ENCODE data around the gene MYO18B. TPM values are rescaled to one million over a fixed set of nuclear protein-coding genes. Genes with fewer than 3 reads are reported as not detected.

Gene MYO18B
- total and polyA plus RNA-seq, 2 of the 4 experiments (the other 2 are of a cell fraction): under 0.01 TPM; not detected in 1

DNA sequence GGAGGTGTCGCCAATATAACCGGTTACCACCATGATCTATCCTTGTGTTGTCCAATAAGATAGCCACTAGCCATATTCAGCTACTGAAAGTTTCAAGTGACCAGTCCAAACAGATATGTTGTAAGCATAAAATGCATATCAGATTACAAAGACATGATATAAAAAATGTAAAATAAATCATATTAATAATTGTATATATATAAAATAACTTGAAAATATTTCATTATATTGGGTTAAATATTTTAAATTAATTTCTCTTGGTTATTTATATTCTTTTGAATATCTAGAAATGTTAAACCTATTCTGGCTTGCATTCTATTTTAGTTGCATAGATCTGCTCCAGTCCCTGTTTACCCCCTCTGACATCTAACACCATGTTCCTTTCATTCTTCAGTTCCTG is 305.5 kb downstream of the MYO18B start:
- POLR2A ChIA-PET (ENCODE audit: unreplicated experiment): no interaction called here

More for the DNA sequence above, 305.5 kb downstream of the MYO18B start:
- Histone ChIP-seq H3K4me1 (ENCODE audit: control insufficient read depth, insufficient read depth, low read length) (no peaks in the 10 kb centered on the region), H2AFZ (replicated peaks; ENCODE audit: low read length, poor library complexity) (no peak overlapping the region), H3K14ac (replicated peaks; ENCODE audit: low read depth, low read length) (no peak overlapping the region), H2AK5ac (ENCODE audit: low read depth, low read length) (no peak overlapping the region), H4K20me1 (ENCODE audit: insufficient read depth, low read length) (no peaks in the 10 kb centered on the region), H3K27ac (ENCODE audit: insufficient read depth, low read length) (no peak overlapping the region), H3K23ac (ENCODE audit: low read depth, low read length) (no peak overlapping the region), H2BK15ac (ENCODE audit: low read depth, low read length) (no peak overlapping the region), H3K9ac (ENCODE audit: low read depth, low read length) (no peak overlapping the region), H3K9me1 (ENCODE audit: insufficient read depth, low read length) (no peaks in the 10 kb centered on the region), H2BK5ac (ENCODE audit: low read depth, low read length, poor library complexity, severe bottlenecking) (no peak overlapping the region), H3K36me3 (ENCODE audit: control insufficient read depth, insufficient read depth, low read length) (no peaks in the 10 kb centered on the region), H3K4me2 (ENCODE audit: low read depth, low read length) (no peak overlapping the region), H2BK120ac (ENCODE audit: low read depth, low read length) (no peak overlapping the region), H2BK20ac (ENCODE audit: low read depth, low read length) (no peak overlapping the region), H3K9me3 (ENCODE audit: control insufficient read depth, insufficient read depth, low read length) (peaks cover 10% of the 10 kb centered on the region), H2AK9ac (replicated peaks; ENCODE audit: low read depth, low read length, poor library complexity) (no peak overlapping the region), H3K27me3 (ENCODE audit: control insufficient read depth, insufficient read depth, low read length) (no peaks in the 10 kb centered on the region), H3K4ac (ENCODE audit: low read depth, low read length) (no peak overlapping the region), H3K79me1 (ENCODE audit: low read depth in 1 of 2, low read length in 2 of 2) (no peaks in the 10 kb centered on the region), H3K18ac (ENCODE audit: low read depth, low read length) (no peak overlapping the region), H3K56ac (ENCODE audit: extremely low read depth, insufficient read depth, low read length) (no peak overlapping the region), H4K5ac (ENCODE audit: low read depth, low read length) (no peak overlapping the region), H4K91ac (ENCODE audit: insufficient read depth, low read depth, low read length) (no peak overlapping the region), H4K8ac (ENCODE audit: low read depth in 2 of 2, low read length in 2 of 2) (no peak overlapping the region), H3K4me3 (ENCODE audit: insufficient read depth, low read depth, low read length) (no peak overlapping the region)
- intact Hi-C loops (cut with micrococcal nuclease) (no loop called here), in situ Hi-C loops (cut with MboI; ENCODE audit: low sequenced_read_pairs) (no loop called here), dilution Hi-C loops (cut with HindIII; ENCODE audit: low sequenced_read_pairs, unreplicated experiment) (no loop called here)
- TF ChIP-seq RAD21 (IDR thresholded peaks at IDR 0.05; ENCODE audit: low read length) (no peak), MAZ (IDR thresholded peaks at IDR 0.05; ENCODE audit: borderline replicate concordance, low read depth, low read length) (no peak), FOS (IDR thresholded peaks at IDR 0.05; ENCODE audit: low read depth, low read length) (no peak), RFX5 (IDR thresholded peaks at IDR 0.05; ENCODE audit: low read depth, low read length) (no peak), SMC3 (IDR thresholded peaks at IDR 0.05; ENCODE audit: low read depth, low read length) (no peak), NFE2L2 (IDR thresholded peaks at IDR 0.05; ENCODE audit: low read depth, low read length) (no peak)
- WGBS, 2 experiments (ENCODE audit: extremely low coverage in 2 of 2, insufficient read length in 1 of 2): no CpG with 5 or more reads among the region's 2 CpGs
- ATAC-seq (ENCODE audit: low read depth) (no peak), DNase-seq (no peak)
- BruUV-seq (replicated peaks): no TSS peak
- CTCF ChIA-PET: no interaction called here
